NOMO-1 treated with dmso at 0.1 percent for 144 hours (cell line): ENCODE results near the gene HINT3.
"Not testable (repeated sequence)": the region's sequence is repeated elsewhere in the genome, so short reads cannot be mapped to it uniquely, and the experiment has no call there.

ENCODE experiments used
- DNase-seq: peaks from one replicate; lab custom pipeline; 2025; ENCODE audit not compliant: unreplicated experiment; lab: John Stamatoyannopoulos, UW

The HINT3 gene

GRCh38 chr6:125939791-125940190, 16.8 kb upstream of the HINT3 start:
- DNase-seq = no peak

- no peak for DNase-seq
Measured at GRCh38 chr6:125940247-125941041, 16.1 kb upstream of the HINT3 start.

GRCh38 chr6:125942672-125943527, 13.7 kb upstream of the HINT3 start:
- no peak for DNase-seq

GRCh38 chr6:125943528-125944433, 12.8 kb upstream of the HINT3 start:
- no peak for DNase-seq

- DNase-seq = peak; percentile 27
Measured at GRCh38 chr6:125944434-125944816, 12.1 kb upstream of the HINT3 start.

- DNase-seq = no peak
Measured at GRCh38 chr6:125944896-125945295, 11.7 kb upstream of the HINT3 start.

GRCh38 chr6:125945378-125946141, 11.0 kb upstream of the HINT3 start:
- DNase-seq = no peak

GRCh38 chr6:125947615-125948014, 9.0 kb upstream of the HINT3 start:
- no peak for DNase-seq

- DNase-seq = no peak
Measured at GRCh38 chr6:125948455-125948854, 8.1 kb upstream of the HINT3 start.

- DNase-seq = no peak
Measured at GRCh38 chr6:125949069-125949468, 7.5 kb upstream of the HINT3 start.

- no peak for DNase-seq
Measured at GRCh38 chr6:125950293-125950692, 6.3 kb upstream of the HINT3 start.

- not testable (repeated sequence) for DNase-seq
Measured at GRCh38 chr6:125950716-125951115, 5.9 kb upstream of the HINT3 start.

- DNase-seq = no peak
Measured at GRCh38 chr6:125951323-125951722, 5.2 kb upstream of the HINT3 start.

- peak; percentile 12 for DNase-seq
Measured at GRCh38 chr6:125952764-125953501, 3.6 kb upstream of the HINT3 start.

- no peak for DNase-seq
Measured at GRCh38 chr6:125953502-125953875, 3.1 kb upstream of the HINT3 start.

GRCh38 chr6:125954735-125955339, 1.7 kb upstream of the HINT3 start:
- DNase-seq = no peak

- no peak for DNase-seq
Measured at GRCh38 chr6:125955973-125956372, 597 bp upstream of the HINT3 start.

GRCh38 chr6:125957391-125957693, 772 bp downstream of the HINT3 start:
- no peak for DNase-seq

- peak; percentile 19 for DNase-seq
Measured at GRCh38 chr6:125957845-125958244, 1.3 kb downstream of the HINT3 start.

- DNase-seq = no peak
Measured at GRCh38 chr6:125959041-125959440, 2.5 kb downstream of the HINT3 start.
